ENCODE results near the gene PRF1.

Gene PRF1

GRCh38 chr10:70576803-70577517, 25.6 kb downstream of the PRF1 start:
- DNase-seq (ENCODE audit: low read depth) = no peak

GRCh38 chr10:70575874-70576802, 26.4 kb downstream of the PRF1 start:
- DNase-seq (ENCODE audit: low read depth) = peak; percentile 36

- DNase-seq (ENCODE audit: low read depth) = no peak
Observed at GRCh38 chr10:70575486-70575873, 27.1 kb downstream of the PRF1 start.

GRCh38 chr10:70573599-70574506, 28.7 kb downstream of the PRF1 start:
- no peak for DNase-seq (ENCODE audit: low read depth)

GRCh38 chr10:70571636-70572439, 30.7 kb downstream of the PRF1 start:
- no peak for DNase-seq (ENCODE audit: low read depth)

- no peak for DNase-seq (ENCODE audit: low read depth)
Observed at GRCh38 chr10:70571236-70571635, 31.3 kb downstream of the PRF1 start.

- DNase-seq (ENCODE audit: low read depth) = no peak
Observed at GRCh38 chr10:70568781-70569495, 33.6 kb downstream of the PRF1 start.

- DNase-seq (ENCODE audit: low read depth) = no peak
Observed at GRCh38 chr10:70568113-70568512, 34.4 kb downstream of the PRF1 start.

- DNase-seq (ENCODE audit: low read depth) = no peak
Observed at GRCh38 chr10:70567603-70568002, 34.9 kb downstream of the PRF1 start.

GRCh38 chr10:70566515-70567290, 35.8 kb downstream of the PRF1 start:
- DNase-seq (ENCODE audit: low read depth) = no peak

GRCh38 chr10:70565556-70566514, 36.7 kb downstream of the PRF1 start:
- DNase-seq (ENCODE audit: low read depth) = no peak

GRCh38 chr10:70564901-70565351, 37.6 kb downstream of the PRF1 start:
- no peak for DNase-seq (ENCODE audit: low read depth)

- no peak for DNase-seq (ENCODE audit: low read depth)
Observed at GRCh38 chr10:70564113-70564725, 38.3 kb downstream of the PRF1 start.

- DNase-seq (ENCODE audit: low read depth) = no peak
Observed at GRCh38 chr10:70563230-70563629, 39.3 kb downstream of the PRF1 start.

GRCh38 chr10:70562036-70562755, 40.3 kb downstream of the PRF1 start:
- DNase-seq (ENCODE audit: low read depth) = no peak

GRCh38 chr10:70561558-70561957, 41.0 kb downstream of the PRF1 start:
- no peak for DNase-seq (ENCODE audit: low read depth)

GRCh38 chr10:70561070-70561469, 41.5 kb downstream of the PRF1 start:
- no peak for DNase-seq (ENCODE audit: low read depth)

All from non-pigmented ciliary epithelial cell (primary cell).